Measurements from ENCODE around the gene PFDN2.
"Not testable (repeated sequence)": the region's sequence is repeated elsewhere in the genome, so short reads cannot be mapped to it uniquely, and the experiment has no call there.

PFDN2 gene

GRCh38 chr1:161080441-161081405 is 37.1 kb downstream of the PFDN2 start:
- no peak for DNase-seq (ENCODE audit: low spot score)

- no peak for DNase-seq (ENCODE audit: low spot score)
Observed at GRCh38 chr1:161079436-161080110, 38.3 kb downstream of the PFDN2 start.

GRCh38 chr1:161077426-161077825 is 40.4 kb downstream of the PFDN2 start:
- no peak for DNase-seq (ENCODE audit: low spot score)

- no peak for DNase-seq (ENCODE audit: low spot score)
Observed at GRCh38 chr1:161076410-161076809, 41.4 kb downstream of the PFDN2 start.

GRCh38 chr1:161074676-161075368 is 43.0 kb downstream of the PFDN2 start:
- no peak for DNase-seq (ENCODE audit: low spot score)

GRCh38 chr1:161073474-161074121 is 44.2 kb downstream of the PFDN2 start:
- DNase-seq (ENCODE audit: low spot score), result no peak

GRCh38 chr1:161072751-161073449 is 44.9 kb downstream of the PFDN2 start:
- DNase-seq (ENCODE audit: low spot score), result no peak

- DNase-seq (ENCODE audit: low spot score), result no peak
Observed at GRCh38 chr1:161071886-161072371, 45.9 kb downstream of the PFDN2 start.

GRCh38 chr1:161070761-161071160 is 47.1 kb downstream of the PFDN2 start:
- DNase-seq (ENCODE audit: low spot score), result no peak

GRCh38 chr1:161069731-161070270 is 48.0 kb downstream of the PFDN2 start, which contains the start of gene ARHGAP30:
TSS of gene ARHGAP30 (minus strand) at chr1:161069891. CDS start at chr1:161069624, 267 bp downstream.
- DNase-seq (ENCODE audit: low spot score), result no peak

GRCh38 chr1:161069241-161069640 is 48.6 kb downstream of the PFDN2 start:
- no peak for DNase-seq (ENCODE audit: low spot score)

GRCh38 chr1:161068306-161069234 is 49.3 kb downstream of the PFDN2 start:
- DNase-seq (ENCODE audit: low spot score), result no peak

- no peak for DNase-seq (ENCODE audit: low spot score)
Observed at GRCh38 chr1:161066694-161067093, 51.1 kb downstream of the PFDN2 start.

- DNase-seq (ENCODE audit: low spot score), result not testable (repeated sequence)
Observed at GRCh38 chr1:161065681-161066080, 52.2 kb downstream of the PFDN2 start.

- DNase-seq (ENCODE audit: low spot score), result not testable (repeated sequence)
Observed at GRCh38 chr1:161063936-161064335, 53.9 kb downstream of the PFDN2 start.

- no peak for DNase-seq (ENCODE audit: low spot score)
Observed at GRCh38 chr1:161061419-161061818, 56.4 kb downstream of the PFDN2 start.

- no peak for DNase-seq (ENCODE audit: low spot score)
Observed at GRCh38 chr1:161059293-161059692, 58.5 kb downstream of the PFDN2 start.

GRCh38 chr1:161054805-161055204 is 63.0 kb downstream of the PFDN2 start:
- DNase-seq (ENCODE audit: low spot score), result no peak

GRCh38 chr1:161054232-161054631 is 63.6 kb downstream of the PFDN2 start:
- no peak for DNase-seq (ENCODE audit: low spot score)

GRCh38 chr1:161052899-161053298 is 64.9 kb downstream of the PFDN2 start:
- DNase-seq (ENCODE audit: low spot score), result no peak

Data from left forelimb (tissue), 1 donor.